ENCODE data around the gene METTL21C.

METTL21C gene

DNA sequence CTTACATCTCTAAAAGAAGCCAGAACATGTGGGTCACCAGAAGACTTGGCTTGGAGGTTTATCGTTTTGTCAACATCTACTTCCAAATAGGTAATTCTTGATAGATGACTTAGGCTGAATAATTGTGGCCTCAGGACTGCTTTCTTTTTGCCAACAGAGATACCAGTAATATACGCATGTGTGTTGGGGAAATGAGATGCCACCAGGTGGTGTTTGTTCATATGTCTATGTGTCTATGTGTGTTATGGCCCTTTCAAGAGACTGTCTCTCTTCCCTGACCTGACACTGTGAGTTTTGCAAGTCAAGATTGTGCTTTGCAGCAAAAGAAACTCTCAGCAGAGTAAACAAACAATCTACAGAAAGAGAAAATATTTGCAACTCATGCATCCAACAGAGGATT, 31.6 kb upstream of the METTL21C start:
- Histone ChIP-seq H2AK5ac (ENCODE audit: low read length, severe bottlenecking) (no peak overlapping the region), H3K4me2 (ENCODE audit: low read length, poor library complexity, severe bottlenecking) (no peak overlapping the region), H3K4me3 (ENCODE audit: insufficient read depth in 1 of 2, low read depth in 1 of 2, low read length in 2 of 2) (no peak overlapping the region), H2BK12ac (ENCODE audit: low read length in 2 of 2) (no peak overlapping the region), H3K4me1 (ENCODE audit: control insufficient read depth, insufficient read depth, low read depth, low read length) (peaks cover 2% of the 10 kb centered on the region), H3K9me3 (ENCODE audit: control insufficient read depth, low read length) (no peaks in the 10 kb centered on the region), H4K91ac (ENCODE audit: low read length) (no peak overlapping the region), H3K18ac (ENCODE audit: low read depth in 1 of 2, low read length in 2 of 2) (no peak overlapping the region), H2BK15ac (ENCODE audit: low read depth, poor library complexity, severe bottlenecking) (no peak overlapping the region), H3K27me3 (ENCODE audit: control insufficient read depth in 1 of 2, insufficient read depth in 1 of 2, low read length in 2 of 2) (no peaks in the 10 kb centered on the region), H2BK5ac (ENCODE audit: low read depth, low read length, poor library complexity, severe bottlenecking) (no peak overlapping the region), H3K23ac (ENCODE audit: low read length in 2 of 2) (no peak overlapping the region), H3K36me3 (ENCODE audit: control insufficient read depth in 1 of 2, insufficient read depth in 2 of 2, low read depth in 1 of 2, low read length in 2 of 2) (no peaks in the 10 kb centered on the region), H3K14ac (ENCODE audit: low read length in 2 of 2) (no peak overlapping the region), H3K9ac (ENCODE audit: low read length) (no peak overlapping the region), H2BK120ac (ENCODE audit: low read depth, low read length) (no peak overlapping the region), H3K4ac (ENCODE audit: low read depth in 1 of 2, low read length in 2 of 2) (no peak overlapping the region), H3K27ac (ENCODE audit: low read length, poor library complexity, severe bottlenecking) (no peak overlapping the region), H4K8ac (ENCODE audit: low read length) (no peak overlapping the region), H3K79me1 (replicated peaks; ENCODE audit: low read length, poor library complexity, severe bottlenecking) (no peaks in the 10 kb centered on the region), H2AFZ (ENCODE audit: low read depth, low read length) (no peak overlapping the region)
- WGBS = 100% methylated on average over 2 of the region's 2 CpGs
- DNase-seq = no peak

DNA sequence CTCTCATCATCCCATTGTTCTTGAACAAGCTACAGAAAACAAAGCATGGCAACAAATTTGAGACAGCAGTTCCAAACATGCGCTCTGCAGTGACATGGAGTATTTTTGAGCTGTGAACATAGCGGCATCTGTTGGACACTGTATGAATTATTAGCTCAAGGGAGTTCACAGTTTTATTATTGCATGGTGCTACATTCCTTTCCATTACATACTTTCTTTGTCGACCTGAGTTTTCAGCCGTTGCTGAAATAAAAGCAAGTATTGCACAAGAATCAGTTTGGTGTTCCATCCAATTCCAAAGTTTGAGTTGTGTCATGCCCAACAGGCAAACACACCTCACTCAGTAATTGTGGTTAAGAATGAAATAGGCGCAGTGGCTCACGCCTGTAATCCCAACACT, 30.1 kb upstream of the METTL21C start:
- no peak for DNase-seq
- no peaks in the 10 kb centered on the region for H3K27me3 ChIP-seq (ENCODE audit: control insufficient read depth in 1 of 2, insufficient read depth in 1 of 2, low read length in 2 of 2)
- WGBS = 95% methylated on average over 6 of the region's 6 CpGs
- H2BK15ac ChIP-seq (ENCODE audit: low read depth, poor library complexity, severe bottlenecking) = no peak overlapping the region
- H2BK12ac ChIP-seq (ENCODE audit: low read length in 2 of 2) = no peak overlapping the region
- no peak overlapping the region for H2BK120ac ChIP-seq (ENCODE audit: low read depth, low read length)
- no peak overlapping the region for H3K23ac ChIP-seq (ENCODE audit: low read length in 2 of 2)
- no peaks in the 10 kb centered on the region for H3K36me3 ChIP-seq (ENCODE audit: control insufficient read depth in 1 of 2, insufficient read depth in 2 of 2, low read depth in 1 of 2, low read length in 2 of 2)
- H4K91ac ChIP-seq (ENCODE audit: low read length) = no peak overlapping the region
- H3K18ac ChIP-seq (ENCODE audit: low read depth in 1 of 2, low read length in 2 of 2) = no peak overlapping the region
- no peaks in the 10 kb centered on the region for H3K79me1 ChIP-seq (replicated peaks; ENCODE audit: low read length, poor library complexity, severe bottlenecking)
- H3K4ac ChIP-seq (ENCODE audit: low read depth in 1 of 2, low read length in 2 of 2) = no peak overlapping the region
- H3K9me3 ChIP-seq (ENCODE audit: control insufficient read depth, low read length) = no peaks in the 10 kb centered on the region
- H2AFZ ChIP-seq (ENCODE audit: low read depth, low read length) = no peak overlapping the region
- no peak overlapping the region for H3K4me2 ChIP-seq (ENCODE audit: low read length, poor library complexity, severe bottlenecking)
- no peak overlapping the region for H3K27ac ChIP-seq (ENCODE audit: low read length, poor library complexity, severe bottlenecking)
- no peak overlapping the region for H3K4me3 ChIP-seq (ENCODE audit: insufficient read depth in 1 of 2, low read depth in 1 of 2, low read length in 2 of 2)
- H3K14ac ChIP-seq (ENCODE audit: low read length in 2 of 2) = no peak overlapping the region
- H3K9ac ChIP-seq (ENCODE audit: low read length) = no peak overlapping the region
- no peak overlapping the region for H4K8ac ChIP-seq (ENCODE audit: low read length)
- H3K4me1 ChIP-seq (ENCODE audit: control insufficient read depth, insufficient read depth, low read depth, low read length) = peaks cover 2% of the 10 kb centered on the region
- H2AK5ac ChIP-seq (ENCODE audit: low read length, severe bottlenecking) = no peak overlapping the region
- H2BK5ac ChIP-seq (ENCODE audit: low read depth, low read length, poor library complexity, severe bottlenecking) = no peak overlapping the region

GRCh38 chr13:102721800-102722231, 27.0 kb upstream of the METTL21C start:
- Histone ChIP-seq H3K79me1 (replicated peaks; ENCODE audit: low read length, poor library complexity, severe bottlenecking) (no peaks in the 10 kb centered on the region), H3K4ac (ENCODE audit: low read depth in 1 of 2, low read length in 2 of 2) (no peak overlapping the region), H3K23ac (ENCODE audit: low read length in 2 of 2) (no peak overlapping the region), H3K9ac (ENCODE audit: low read length) (no peak overlapping the region), H4K91ac (ENCODE audit: low read length) (no peak overlapping the region), H3K4me3 (ENCODE audit: insufficient read depth in 1 of 2, low read depth in 1 of 2, low read length in 2 of 2) (no peak overlapping the region), H2BK5ac (ENCODE audit: low read depth, low read length, poor library complexity, severe bottlenecking) (no peak overlapping the region), H2BK12ac (ENCODE audit: low read length in 2 of 2) (no peak overlapping the region), H3K14ac (ENCODE audit: low read length in 2 of 2) (no peak overlapping the region), H3K4me2 (ENCODE audit: low read length, poor library complexity, severe bottlenecking) (no peak overlapping the region), H2AFZ (ENCODE audit: low read depth, low read length) (no peak overlapping the region), H3K18ac (ENCODE audit: low read depth in 1 of 2, low read length in 2 of 2) (no peak overlapping the region), H4K8ac (ENCODE audit: low read length) (no peak overlapping the region), H3K27ac (ENCODE audit: low read length, poor library complexity, severe bottlenecking) (no peak overlapping the region), H2BK120ac (ENCODE audit: low read depth, low read length) (no peak overlapping the region), H3K9me3 (ENCODE audit: control insufficient read depth, low read length) (no peaks in the 10 kb centered on the region), H3K4me1 (ENCODE audit: control insufficient read depth, insufficient read depth, low read depth, low read length) (peaks cover 2% of the 10 kb centered on the region), H2BK15ac (ENCODE audit: low read depth, poor library complexity, severe bottlenecking) (no peak overlapping the region), H2AK5ac (ENCODE audit: low read length, severe bottlenecking) (no peak overlapping the region), H3K36me3 (ENCODE audit: control insufficient read depth in 1 of 2, insufficient read depth in 2 of 2, low read depth in 1 of 2, low read length in 2 of 2) (no peaks in the 10 kb centered on the region), H3K27me3 (ENCODE audit: control insufficient read depth in 1 of 2, insufficient read depth in 1 of 2, low read length in 2 of 2) (no peaks in the 10 kb centered on the region)
- WGBS = 100% methylated on average over 1 of the region's 1 CpG
- no peak for DNase-seq

DNA sequence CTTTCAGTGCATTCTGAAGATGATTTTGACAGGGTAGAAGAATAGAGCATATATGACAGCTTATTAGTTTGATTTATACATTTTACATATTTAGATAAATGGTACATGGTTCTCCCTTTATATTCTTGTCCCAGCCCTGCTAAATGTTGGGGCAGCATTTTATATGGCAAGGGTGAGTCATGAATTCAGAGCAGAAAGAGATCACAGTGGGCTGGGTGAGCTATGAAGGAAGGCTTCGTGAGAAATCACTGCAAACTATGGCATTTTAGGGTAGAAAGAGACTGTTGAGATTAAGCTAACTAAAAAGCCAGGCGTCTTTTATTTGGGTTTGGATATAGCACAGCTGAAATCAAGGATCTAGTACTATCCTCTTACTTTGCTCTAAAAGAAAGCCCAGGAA, 23.9 kb upstream of the METTL21C start:
- no peak overlapping the region for H2BK12ac ChIP-seq (ENCODE audit: low read length in 2 of 2)
- H4K91ac ChIP-seq (ENCODE audit: low read length) = no peak overlapping the region
- H3K27ac ChIP-seq (ENCODE audit: low read length, poor library complexity, severe bottlenecking) = no peak overlapping the region
- H3K4me1 ChIP-seq (ENCODE audit: control insufficient read depth, insufficient read depth, low read depth, low read length) = no peaks in the 10 kb centered on the region
- no peak overlapping the region for H2BK120ac ChIP-seq (ENCODE audit: low read depth, low read length)
- H3K9ac ChIP-seq (ENCODE audit: low read length) = no peak overlapping the region
- no peak overlapping the region for H3K4me3 ChIP-seq (ENCODE audit: insufficient read depth in 1 of 2, low read depth in 1 of 2, low read length in 2 of 2)
- H3K4me2 ChIP-seq (ENCODE audit: low read length, poor library complexity, severe bottlenecking) = no peak overlapping the region
- 84% methylated on average over 2 of the region's 2 CpGs for WGBS
- no peak overlapping the region for H3K23ac ChIP-seq (ENCODE audit: low read length in 2 of 2)
- DNase-seq = no peak
- H3K36me3 ChIP-seq (ENCODE audit: control insufficient read depth in 1 of 2, insufficient read depth in 2 of 2, low read depth in 1 of 2, low read length in 2 of 2) = no peaks in the 10 kb centered on the region
- no peak overlapping the region for H2BK15ac ChIP-seq (ENCODE audit: low read depth, poor library complexity, severe bottlenecking)
- no peaks in the 10 kb centered on the region for H3K79me1 ChIP-seq (replicated peaks; ENCODE audit: low read length, poor library complexity, severe bottlenecking)
- no peak overlapping the region for H2AK5ac ChIP-seq (ENCODE audit: low read length, severe bottlenecking)
- H3K18ac ChIP-seq (ENCODE audit: low read depth in 1 of 2, low read length in 2 of 2) = no peak overlapping the region
- H3K9me3 ChIP-seq (ENCODE audit: control insufficient read depth, low read length) = no peaks in the 10 kb centered on the region
- H2AFZ ChIP-seq (ENCODE audit: low read depth, low read length) = no peak overlapping the region
- no peak overlapping the region for H4K8ac ChIP-seq (ENCODE audit: low read length)
- no peak overlapping the region for H3K4ac ChIP-seq (ENCODE audit: low read depth in 1 of 2, low read length in 2 of 2)
- H2BK5ac ChIP-seq (ENCODE audit: low read depth, low read length, poor library complexity, severe bottlenecking) = no peak overlapping the region
- H3K14ac ChIP-seq (ENCODE audit: low read length in 2 of 2) = no peak overlapping the region
- H3K27me3 ChIP-seq (ENCODE audit: control insufficient read depth in 1 of 2, insufficient read depth in 1 of 2, low read length in 2 of 2) = no peaks in the 10 kb centered on the region
